Astrocyte (in vitro differentiated cells and primary cell): ENCODE data around the gene CALCR. TPM values are rescaled to one million over a fixed set of nuclear protein-coding genes. Genes with fewer than 3 reads are reported as not detected.

ENCODE experiments used
- DNase-seq: peaks from one replicate; pipeline ENCODE4 v3.0.0-alpha.2; 2010; ENCODE audit warnings: low read depth
- FAIRE-seq: peaks from 2 replicates; lab custom pipeline; 2011; peaks lifted over from hg19 to GRCh38; lab: Jason Lieb, UNC
- H2AFZ ChIP-seq: 2 replicates; pipeline ENCODE4 v1.6.0; 2012; ENCODE audit warnings: low read depth, low read length, inconsistent platforms
- H3K27ac ChIP-seq: 2 replicates; pipeline ENCODE4 v1.5.1; 2011; ENCODE audit warnings: low read depth, low read length, inconsistent platforms
- H3K27me3 ChIP-seq: 2 replicates; pipeline ENCODE4 v1.6.0; 2011; ENCODE audit warnings: low read length, inconsistent platforms; ENCODE audit not compliant: insufficient read depth
- H3K36me3 ChIP-seq: 2 replicates; pipeline ENCODE4 v1.5.1; 2011; ENCODE audit warnings: low read length, inconsistent platforms; ENCODE audit not compliant: insufficient read depth
- H3K4me1 ChIP-seq: 2 replicates; pipeline ENCODE4 v1.5.1; 2011; ENCODE audit warnings: low read length, inconsistent platforms; ENCODE audit not compliant: insufficient read depth
- H3K4me2 ChIP-seq: 2 replicates; pipeline ENCODE4 v1.6.0; 2012; ENCODE audit warnings: low read length, inconsistent platforms
- H3K4me3 ChIP-seq: 2 replicates; pipeline ENCODE4 v1.5.1; 2011; ENCODE audit warnings: low read depth, mild to moderate bottlenecking, low read length, inconsistent platforms; ENCODE audit not compliant: insufficient read depth
- H3K79me2 ChIP-seq: 2 replicates; pipeline ENCODE4 v1.6.0; 2012; ENCODE audit warnings: mild to moderate bottlenecking, low read length, inconsistent platforms; ENCODE audit not compliant: insufficient read depth
- H3K9ac ChIP-seq: 2 replicates; pipeline ENCODE4 v1.6.0; 2012; ENCODE audit warnings: mild to moderate bottlenecking, low read length, inconsistent platforms
- H3K9me3 ChIP-seq: 2 replicates; pipeline ENCODE4 v1.5.1; 2012; ENCODE audit warnings: low read depth, mild to moderate bottlenecking, low read length, inconsistent platforms; ENCODE audit not compliant: insufficient read depth
- H4K20me1 ChIP-seq: 2 replicates; pipeline ENCODE4 v1.6.0; 2012; ENCODE audit warnings: low read length, inconsistent platforms; ENCODE audit not compliant: insufficient read depth
- H3K27ac Mint-ChIP-seq: one replicate; pipeline ENCODE4 v1.8.0; 2021; ENCODE audit warnings: mild to moderate bottlenecking, mixed read lengths; ENCODE audit not compliant: unreplicated experiment
- H3K27me3 Mint-ChIP-seq: one replicate; pipeline ENCODE4 v1.8.0; 2021; ENCODE audit warnings: low read depth, mixed read lengths; ENCODE audit not compliant: unreplicated experiment
- H3K36me3 Mint-ChIP-seq: one replicate; pipeline ENCODE4 v1.8.0; 2021; ENCODE audit warnings: low read depth, mixed read lengths; ENCODE audit not compliant: unreplicated experiment
- H3K4me1 Mint-ChIP-seq: one replicate; pipeline ENCODE4 v1.8.0; 2021; ENCODE audit warnings: low read depth, mixed read lengths; ENCODE audit not compliant: unreplicated experiment
- H3K4me3 Mint-ChIP-seq: one replicate; pipeline ENCODE4 v1.8.0; 2021; ENCODE audit warnings: mild to moderate bottlenecking, moderate library complexity, mixed read lengths; ENCODE audit not compliant: unreplicated experiment
- H3K9me3 Mint-ChIP-seq: one replicate; pipeline ENCODE4 v1.8.0; 2021; ENCODE audit warnings: mild to moderate bottlenecking, mixed read lengths; ENCODE audit not compliant: unreplicated experiment
- CTCF ChIP-seq: IDR thresholded peaks from 2 replicates; pipeline ENCODE4 v1.5.1; 2011; ENCODE audit warnings: low read depth, mild to moderate bottlenecking, inconsistent platforms, low read length, moderate library complexity; ENCODE audit not compliant: insufficient read depth
- EZH2 ChIP-seq: IDR thresholded peaks from 2 replicates; pipeline ENCODE4 v1.6.1; 2012; ENCODE audit warnings: mild to moderate bottlenecking, low read length, inconsistent platforms; ENCODE audit not compliant: insufficient read depth
- total RNA-seq: library from RNA; stranded (reverse); gene quantifications from 2 replicates; pipeline ENCODE4 v1.2.1, GENCODE V29; 2021

Gene CALCR
- total RNA-seq, 1 donor from 2014 or later, result 5.4 TPM

GRCh38 chr7:93429563-93429962, 145.0 kb downstream of the CALCR start:
- Mint-ChIP-seq H3K27me3 (no peaks in the 10 kb centered on the region), H3K27ac (no peak overlapping the region), H3K4me3 (no peak overlapping the region), H3K4me1 (no peaks in the 10 kb centered on the region), H3K36me3 (peaks cover 6% of the 10 kb centered on the region), H3K9me3 (no peaks in the 10 kb centered on the region)
- Histone ChIP-seq H3K36me3 (no peaks in the 10 kb centered on the region), H3K4me1 (no peaks in the 10 kb centered on the region), H3K9ac (no peak overlapping the region), H3K9me3 (no peaks in the 10 kb centered on the region), H3K79me2 (no peaks in the 10 kb centered on the region), H3K4me3 (no peak overlapping the region), H3K27me3 (no peaks in the 10 kb centered on the region), H4K20me1 (no peaks in the 10 kb centered on the region), H3K27ac (no peak overlapping the region), H3K4me2 (no peak overlapping the region), H2AFZ (no peak overlapping the region)
- no peak for DNase-seq
- TF ChIP-seq EZH2 (no peak), CTCF (no peak)
- FAIRE-seq, result no peak

- Mint-ChIP-seq H3K9me3 (no peaks in the 10 kb centered on the region), H3K4me3 (no peak overlapping the region), H3K4me1 (no peaks in the 10 kb centered on the region), H3K36me3 (peaks cover 9% of the 10 kb centered on the region), H3K27me3 (no peaks in the 10 kb centered on the region), H3K27ac (no peak overlapping the region)
- Histone ChIP-seq H2AFZ (no peak overlapping the region), H3K4me2 (no peak overlapping the region), H3K79me2 (no peaks in the 10 kb centered on the region), H3K27me3 (no peaks in the 10 kb centered on the region), H3K9me3 (no peaks in the 10 kb centered on the region), H3K27ac (no peak overlapping the region), H4K20me1 (no peaks in the 10 kb centered on the region), H3K4me3 (no peak overlapping the region), H3K4me1 (no peaks in the 10 kb centered on the region), H3K9ac (no peak overlapping the region), H3K36me3 (no peaks in the 10 kb centered on the region)
- DNase-seq (no peak), FAIRE-seq (no peak)
- TF ChIP-seq CTCF (no peak), EZH2 (no peak)
Observed at GRCh38 chr7:93427107-93427506, 147.4 kb downstream of the CALCR start.

GRCh38 chr7:93426155-93426696, 148.3 kb downstream of the CALCR start:
- Mint-ChIP-seq H3K4me3 (no peak overlapping the region), H3K27ac (no peak overlapping the region), H3K27me3 (no peaks in the 10 kb centered on the region), H3K4me1 (no peaks in the 10 kb centered on the region), H3K9me3 (no peaks in the 10 kb centered on the region), H3K36me3 (peaks cover 9% of the 10 kb centered on the region)
- Histone ChIP-seq H3K4me1 (no peaks in the 10 kb centered on the region), H3K27ac (no peak overlapping the region), H4K20me1 (no peaks in the 10 kb centered on the region), H3K79me2 (no peaks in the 10 kb centered on the region), H3K9me3 (no peaks in the 10 kb centered on the region), H3K4me2 (no peak overlapping the region), H3K9ac (no peak overlapping the region), H3K36me3 (no peaks in the 10 kb centered on the region), H2AFZ (no peak overlapping the region), H3K27me3 (no peaks in the 10 kb centered on the region), H3K4me3 (no peak overlapping the region)
- DNase-seq (no peak), FAIRE-seq (no peak)
- TF ChIP-seq CTCF, result no peak
- no peak for TF ChIP-seq EZH2
